ENCODE data around the gene NUP98.

- TF ChIP-seq CTCF (IDR thresholded peaks at IDR 0.05; ENCODE audit: borderline replicate concordance, extremely low read depth, low read length, poor library complexity, severe bottlenecking), result no peak
- TF ChIP-seq EZH2 (IDR thresholded peaks at IDR 0.05; ENCODE audit: borderline replicate concordance, low read depth, low read length, severe bottlenecking), result no peak
Observed at GRCh38 chr11:3722100-3722499, 75.3 kb downstream of the NUP98 start.

All from DND-41 (cell line).